H1 (cell line): Measurements from ENCODE around the gene THPO. TPM values are rescaled to one million over a fixed set of nuclear protein-coding genes. Genes with fewer than 3 reads are reported as not detected.

Source experiments
- ASH2L ChIP-seq: fragments of 200-600, 300-600 bp; sonication (generic); IDR thresholded peaks from one replicate; pipeline ENCODE4 v1.7.1; 2017; ENCODE audit warnings: low read length
- NANOG ChIP-seq: IDR thresholded peaks from 2 replicates; pipeline ENCODE4 v1.6.1; 2011; ENCODE audit warnings: low read length, low read depth, mild to moderate bottlenecking, inconsistent platforms; ENCODE audit not compliant: insufficient read depth, poor library complexity, severe bottlenecking
- RAD21 ChIP-seq, 2 experiments: IDR thresholded peaks in 1 of 2; conservative IDR thresholded peaks in 1 of 2; 2 replicates each; pipeline ENCODE4 v1.6.1; 2011; ENCODE audit warnings: low read depth in 2 of 2, low read length in 2 of 2, improper control_type of control experiment in 1 of 2, inconsistent platforms in 1 of 2, mild to moderate bottlenecking in 1 of 2, moderate library complexity in 1 of 2
- RNF2 ChIP-seq: fragments of 200-900, 300-1000 bp; sonication (generic); IDR thresholded peaks from 2 replicates; pipeline ENCODE4 v1.7.1; 2016; ENCODE audit warnings: borderline replicate concordance, low read depth, mild to moderate bottlenecking, antibody characterized with exemption, low read length; ENCODE audit not compliant: poor library complexity, severe bottlenecking; ENCODE audit errors: missing control alignments
- polyA plus RNA-seq, 7 experiments: library from polyadenylated mRNA; depleted of rRNA in 3 of 7; stranded (reverse) in 5 of 7; unstranded in 2 of 7; fragments of >200 nt in 5 of 7; fragments of 200-250 nt in 2 of 7; gene quantifications; 1 replicate in 5 of 7; 2 replicates in 1 of 7; 4 replicates in 1 of 7; pipeline versions ENCODE4 v1.2.1 to v1.2.3, GENCODE V29; 2011 to 2013; ENCODE audit warnings: missing spikeins in 2 of 7, mixed read lengths in 2 of 7
- total RNA-seq: library from RNA; stranded (reverse); fragmentation: NEBNext Ultra II Directional; extraction: Animal tissue kit (Norgen Biotek cat#: 25700); gene quantifications from 2 replicates; pipeline ENCODE4 v1.2.1, GENCODE V29; 2021

THPO gene
- total and polyA plus RNA-seq, 2 of the 8 experiments (the other 6 are each of a cell fraction or from before 2014, with no cell fraction given), result 0.82 to 1.2 TPM

DNA sequence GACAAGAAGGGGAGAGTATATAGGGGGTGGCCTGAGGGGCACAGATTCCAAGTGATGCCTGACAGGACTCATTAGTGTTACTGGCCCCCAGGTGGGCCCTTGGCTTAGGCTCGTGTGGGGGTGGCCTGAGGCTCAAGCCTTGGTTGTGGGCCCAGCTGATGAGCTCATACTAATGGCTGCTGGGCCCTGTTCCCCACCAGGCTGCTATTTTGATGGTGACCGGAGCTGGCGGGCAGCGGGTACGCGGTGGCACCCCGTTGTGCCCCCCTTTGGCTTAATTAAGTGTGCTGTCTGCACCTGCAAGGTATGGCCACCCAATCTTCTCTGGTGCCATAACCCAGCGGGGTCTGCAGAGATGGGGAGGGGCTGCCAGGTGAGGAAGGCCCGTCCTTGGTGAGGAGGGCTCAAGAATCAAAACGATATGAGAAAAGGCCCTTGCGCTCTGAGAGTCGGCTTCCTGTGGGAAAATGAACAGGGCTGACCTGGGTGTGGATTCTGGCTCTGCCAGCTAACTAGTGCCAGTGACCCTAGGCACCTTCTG is 9.2 kb upstream of the THPO start (continued):
- TF ChIP-seq NANOG (no peak), RNF2 (no peak), ASH2L (no peak), RAD21 (IDR thresholded peaks at IDR 0.05 in 1 of 2, conservative IDR thresholded peaks at IDR 0.05 in 1 of 2; ENCODE audit: low read depth in 2 of 2, low read length in 2 of 2) (no peak)
- TF ChIP-seq, all 59 proteins: peak for 0
